Liver (tissue), 9 donors: ENCODE measurements around the gene ABHD12B. TPM values are rescaled to one million over a fixed set of nuclear protein-coding genes. Genes with fewer than 3 reads are reported as not detected.

Experiments
- DNase-seq: peaks from one replicate; pipeline ENCODE4 v3.0.0-alpha.2; 2017; ENCODE audit warnings: low spot score
- H3K27ac ChIP-seq, 2 donors: one replicate each; pipeline ENCODE4 v1.7.0; 2013; ENCODE audit warnings: inconsistent platforms in 2 of 2, low read length in 2 of 2, control low read depth in 1 of 2, low read depth in 1 of 2, mild to moderate bottlenecking in 1 of 2
- H3K27me3 ChIP-seq, 4 donors: one replicate each; pipeline versions ENCODE4 v1.6.1 to v1.7.0; 2013; ENCODE audit warnings: low read length in 3 of 4, inconsistent platforms in 1 of 4, mild to moderate bottlenecking in 1 of 4, moderate library complexity in 1 of 4; ENCODE audit not compliant: control insufficient read depth in 4 of 4, insufficient read depth in 4 of 4
- H3K36me3 ChIP-seq, 4 donors: one replicate each; pipeline versions ENCODE4 v1.6.1 to v1.7.0; 2013; ENCODE audit warnings: low read length in 3 of 4, mild to moderate bottlenecking in 3 of 4, low read depth in 1 of 4, moderate library complexity in 1 of 4; ENCODE audit not compliant: control insufficient read depth in 4 of 4, insufficient read depth in 3 of 4
- H3K4me1 ChIP-seq, 4 donors: one replicate each; pipeline versions ENCODE4 v1.6.1 to v1.7.0; 2013; ENCODE audit warnings: low read length in 3 of 4, mild to moderate bottlenecking in 3 of 4, moderate library complexity in 1 of 4; ENCODE audit not compliant: control insufficient read depth in 4 of 4, insufficient read depth in 4 of 4
- H3K4me3 ChIP-seq, 3 donors: one replicate each; pipeline versions ENCODE4 v1.6.1 to v1.7.0; 2013; ENCODE audit warnings: low read length in 3 of 3, control low read depth in 1 of 3, low read depth in 1 of 3, mild to moderate bottlenecking in 1 of 3
- H3K9ac ChIP-seq, 2 donors: one replicate each; pipeline ENCODE4 v1.7.0; 2013; ENCODE audit warnings: low read length in 2 of 2, mild to moderate bottlenecking in 2 of 2, moderate library complexity in 2 of 2, control low read depth in 1 of 2, low read depth in 1 of 2
- H3K9me3 ChIP-seq, 4 donors: one replicate each; pipeline versions ENCODE4 v1.6.1 to v1.7.0; 2013; ENCODE audit warnings: low read length in 3 of 4; ENCODE audit not compliant: control insufficient read depth in 4 of 4
- EGR1 ChIP-seq, 2 donors: IDR thresholded peaks; 2 replicates each; pipeline ENCODE4 v1.6.1; 2016 to 2018; ENCODE audit warnings: antibody characterized with exemption in 2 of 2, low read depth in 2 of 2
- FOXA1 ChIP-seq: IDR thresholded peaks from 2 replicates; pipeline ENCODE4 v1.6.1; 2016; ENCODE audit warnings: antibody characterized with exemption
- JUND ChIP-seq, 2 donors: IDR thresholded peaks; 2 replicates each; pipeline ENCODE4 v1.6.1; 2016; ENCODE audit warnings: antibody characterized with exemption in 2 of 2
- NR2F2 ChIP-seq: IDR thresholded peaks from 2 replicates; pipeline ENCODE4 v1.6.1; 2016; ENCODE audit warnings: antibody characterized with exemption
- RAD21 ChIP-seq, 2 donors: IDR thresholded peaks; 2 replicates each; pipeline ENCODE4 v1.6.1; 2016; ENCODE audit warnings: antibody characterized with exemption in 2 of 2, mild to moderate bottlenecking in 2 of 2
- SP1 ChIP-seq: IDR thresholded peaks from 2 replicates; pipeline ENCODE4 v1.6.1; 2018; ENCODE audit warnings: antibody characterized with exemption, mild to moderate bottlenecking
- TAF1 ChIP-seq: conservative IDR thresholded peaks from 2 replicates; pipeline ENCODE4 v1.6.1; 2016; ENCODE audit warnings: antibody characterized with exemption, mild to moderate bottlenecking
- YY1 ChIP-seq: IDR thresholded peaks from 2 replicates; pipeline ENCODE4 v1.6.1; 2016; ENCODE audit warnings: antibody characterized with exemption, mild to moderate bottlenecking
- WGBS: extraction: QIAGEN DNeasy Blood & Tissue Kit; methylation state at CpG from one replicate; pipeline ENCODE4 v1.1.7; 2013; 5-methylcytosine and 5-hydroxymethylcytosine counted together
- polyA plus RNA-seq, 2 donors: library from polyadenylated mRNA; stranded (reverse) in 1 of 2; unstranded in 1 of 2; fragments of 200-250 nt in 1 of 2; fragments of >200 nt in 1 of 2; fragmentation: Nextera tagmentation in 1 of 2; extraction: Ambion mirVana in 1 of 2; gene quantifications; one replicate each; pipeline versions ENCODE4 v1.2.1 to v1.2.3, GENCODE V29; 2013 to 2015
- total RNA-seq, 2 donors: library from RNA; depleted of rRNA; stranded (reverse); fragments of >200 nt; gene quantifications; one replicate each; pipeline ENCODE4 v1.2.3, GENCODE V29; 2014
- TF ChIP-seq, protein P1 (sequence below): IDR thresholded peaks from 2 replicates; pipeline ENCODE4 v1.6.1; 2016; ENCODE audit warnings: antibody characterized with exemption, mild to moderate bottlenecking
- TF ChIP-seq, protein P2 (sequence below): IDR thresholded peaks from 2 replicates; pipeline ENCODE4 v1.6.1; 2016; ENCODE audit warnings: antibody characterized with exemption
- TF ChIP-seq, protein P3 (sequence below): fragments of 150-350 bp; IDR thresholded peaks from 2 replicates; pipeline ENCODE4 v1.5.1; 2017; ENCODE audit warnings: improper control_type of control experiment, low read depth, low read length; ENCODE audit not compliant: missing input control
- TF ChIP-seq, protein P4 (sequence below): IDR thresholded peaks from 2 replicates; pipeline ENCODE4 v1.6.1; 2016; ENCODE audit warnings: antibody characterized with exemption
- donor health status: healthy.
- donor health status: healthy.
- donor health status: healthy.
- donor health status: healthy.
- donor health status: healthy.

ABHD12B gene
- total and polyA plus RNA-seq, 4 donors = 0.09 to 0.58 TPM; not detected in 2

DNA sequence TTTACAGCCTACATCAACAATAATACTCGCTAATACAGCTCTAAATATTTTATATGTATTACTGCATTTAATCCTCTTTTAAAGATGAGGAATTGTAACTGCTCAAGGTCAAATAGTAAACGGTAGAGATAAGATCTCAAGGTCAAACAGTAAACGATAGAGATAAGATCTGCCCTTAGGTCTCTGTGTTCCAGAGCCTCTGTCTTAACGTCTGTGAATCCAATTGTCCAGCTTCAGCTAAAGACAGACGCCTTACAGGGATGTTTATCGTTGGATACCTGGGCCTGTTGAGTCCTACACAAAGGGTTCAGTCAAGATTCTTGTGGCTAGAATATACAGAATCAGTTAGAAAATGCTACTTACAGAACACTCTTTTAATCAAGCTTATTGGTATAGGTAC is 52.4 kb downstream of the ABHD12B start:
- Histone ChIP-seq H3K36me3 (peaks cover 5 to 61% (median 23%) of the 10 kb centered on the region in 4 donors), H3K27ac (no peak overlapping the region), H3K9ac (no peak overlapping the region), H3K4me1 (peaks cover 7 to 22% (median 11%) of the 10 kb centered on the region in 4 donors), H3K4me3 (no peak overlapping the region), H3K9me3 (no peaks in the 10 kb centered on the region), H3K27me3 (no peaks in the 10 kb centered on the region)
- TF ChIP-seq RAD21 (IDR thresholded peaks at IDR 0.05) = no peak
- TF ChIP-seq, protein P1, sequence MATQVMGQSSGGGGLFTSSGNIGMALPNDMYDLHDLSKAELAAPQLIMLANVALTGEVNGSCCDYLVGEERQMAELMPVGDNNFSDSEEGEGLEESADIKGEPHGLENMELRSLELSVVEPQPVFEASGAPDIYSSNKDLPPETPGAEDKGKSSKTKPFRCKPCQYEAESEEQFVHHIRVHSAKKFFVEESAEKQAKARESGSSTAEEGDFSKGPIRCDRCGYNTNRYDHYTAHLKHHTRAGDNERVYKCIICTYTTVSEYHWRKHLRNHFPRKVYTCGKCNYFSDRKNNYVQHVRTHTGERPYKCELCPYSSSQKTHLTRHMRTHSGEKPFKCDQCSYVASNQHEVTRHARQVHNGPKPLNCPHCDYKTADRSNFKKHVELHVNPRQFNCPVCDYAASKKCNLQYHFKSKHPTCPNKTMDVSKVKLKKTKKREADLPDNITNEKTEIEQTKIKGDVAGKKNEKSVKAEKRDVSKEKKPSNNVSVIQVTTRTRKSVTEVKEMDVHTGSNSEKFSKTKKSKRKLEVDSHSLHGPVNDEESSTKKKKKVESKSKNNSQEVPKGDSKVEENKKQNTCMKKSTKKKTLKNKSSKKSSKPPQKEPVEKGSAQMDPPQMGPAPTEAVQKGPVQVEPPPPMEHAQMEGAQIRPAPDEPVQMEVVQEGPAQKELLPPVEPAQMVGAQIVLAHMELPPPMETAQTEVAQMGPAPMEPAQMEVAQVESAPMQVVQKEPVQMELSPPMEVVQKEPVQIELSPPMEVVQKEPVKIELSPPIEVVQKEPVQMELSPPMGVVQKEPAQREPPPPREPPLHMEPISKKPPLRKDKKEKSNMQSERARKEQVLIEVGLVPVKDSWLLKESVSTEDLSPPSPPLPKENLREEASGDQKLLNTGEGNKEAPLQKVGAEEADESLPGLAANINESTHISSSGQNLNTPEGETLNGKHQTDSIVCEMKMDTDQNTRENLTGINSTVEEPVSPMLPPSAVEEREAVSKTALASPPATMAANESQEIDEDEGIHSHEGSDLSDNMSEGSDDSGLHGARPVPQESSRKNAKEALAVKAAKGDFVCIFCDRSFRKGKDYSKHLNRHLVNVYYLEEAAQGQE = no peak
- no peak for TF ChIP-seq FOXA1
- TF ChIP-seq NR2F2 = no peak
- no peak for DNase-seq
- WGBS = 55% methylated on average over 6 of the region's 6 CpGs

DNA sequence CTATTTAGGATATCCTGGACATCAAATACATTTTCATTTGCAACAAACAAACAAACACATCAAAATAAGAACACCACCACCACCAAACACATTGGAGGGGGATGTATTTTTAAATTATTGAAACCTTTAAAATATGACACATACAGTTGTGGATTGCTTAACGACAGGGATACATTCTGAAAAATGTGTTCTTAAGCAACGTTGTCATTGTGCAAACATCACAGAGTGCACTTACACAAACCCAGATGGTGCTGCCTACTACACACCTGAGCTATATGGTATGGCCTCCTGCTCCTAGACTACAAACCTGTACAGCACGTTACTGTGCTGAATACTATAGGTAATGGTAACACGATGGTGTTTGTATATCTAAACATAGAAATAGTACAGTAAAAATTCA is 53.0 kb downstream of the ABHD12B start:
- Histone ChIP-seq H3K9me3 (no peaks in the 10 kb centered on the region), H3K36me3 (peaks cover 5 to 62% (median 23%) of the 10 kb centered on the region in 4 donors), H3K4me3 (no peak overlapping the region), H3K27me3 (no peaks in the 10 kb centered on the region), H3K4me1 (peaks cover 7 to 22% (median 8%) of the 10 kb centered on the region in 4 donors), H3K27ac (no peak overlapping the region), H3K9ac (no peak overlapping the region)
- TF ChIP-seq, protein P2, sequence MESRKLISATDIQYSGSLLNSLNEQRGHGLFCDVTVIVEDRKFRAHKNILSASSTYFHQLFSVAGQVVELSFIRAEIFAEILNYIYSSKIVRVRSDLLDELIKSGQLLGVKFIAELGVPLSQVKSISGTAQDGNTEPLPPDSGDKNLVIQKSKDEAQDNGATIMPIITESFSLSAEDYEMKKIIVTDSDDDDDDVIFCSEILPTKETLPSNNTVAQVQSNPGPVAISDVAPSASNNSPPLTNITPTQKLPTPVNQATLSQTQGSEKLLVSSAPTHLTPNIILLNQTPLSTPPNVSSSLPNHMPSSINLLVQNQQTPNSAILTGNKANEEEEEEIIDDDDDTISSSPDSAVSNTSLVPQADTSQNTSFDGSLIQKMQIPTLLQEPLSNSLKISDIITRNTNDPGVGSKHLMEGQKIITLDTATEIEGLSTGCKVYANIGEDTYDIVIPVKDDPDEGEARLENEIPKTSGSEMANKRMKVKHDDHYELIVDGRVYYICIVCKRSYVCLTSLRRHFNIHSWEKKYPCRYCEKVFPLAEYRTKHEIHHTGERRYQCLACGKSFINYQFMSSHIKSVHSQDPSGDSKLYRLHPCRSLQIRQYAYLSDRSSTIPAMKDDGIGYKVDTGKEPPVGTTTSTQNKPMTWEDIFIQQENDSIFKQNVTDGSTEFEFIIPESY = no peak
- no peak for TF ChIP-seq FOXA1
- TF ChIP-seq TAF1 = no peak
- no peak for TF ChIP-seq EGR1 (IDR thresholded peaks at IDR 0.05; ENCODE audit: low read depth in 2 of 2)
- TF ChIP-seq, protein P3, sequence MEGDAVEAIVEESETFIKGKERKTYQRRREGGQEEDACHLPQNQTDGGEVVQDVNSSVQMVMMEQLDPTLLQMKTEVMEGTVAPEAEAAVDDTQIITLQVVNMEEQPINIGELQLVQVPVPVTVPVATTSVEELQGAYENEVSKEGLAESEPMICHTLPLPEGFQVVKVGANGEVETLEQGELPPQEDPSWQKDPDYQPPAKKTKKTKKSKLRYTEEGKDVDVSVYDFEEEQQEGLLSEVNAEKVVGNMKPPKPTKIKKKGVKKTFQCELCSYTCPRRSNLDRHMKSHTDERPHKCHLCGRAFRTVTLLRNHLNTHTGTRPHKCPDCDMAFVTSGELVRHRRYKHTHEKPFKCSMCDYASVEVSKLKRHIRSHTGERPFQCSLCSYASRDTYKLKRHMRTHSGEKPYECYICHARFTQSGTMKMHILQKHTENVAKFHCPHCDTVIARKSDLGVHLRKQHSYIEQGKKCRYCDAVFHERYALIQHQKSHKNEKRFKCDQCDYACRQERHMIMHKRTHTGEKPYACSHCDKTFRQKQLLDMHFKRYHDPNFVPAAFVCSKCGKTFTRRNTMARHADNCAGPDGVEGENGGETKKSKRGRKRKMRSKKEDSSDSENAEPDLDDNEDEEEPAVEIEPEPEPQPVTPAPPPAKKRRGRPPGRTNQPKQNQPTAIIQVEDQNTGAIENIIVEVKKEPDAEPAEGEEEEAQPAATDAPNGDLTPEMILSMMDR = no peak
- TF ChIP-seq, protein P4, sequence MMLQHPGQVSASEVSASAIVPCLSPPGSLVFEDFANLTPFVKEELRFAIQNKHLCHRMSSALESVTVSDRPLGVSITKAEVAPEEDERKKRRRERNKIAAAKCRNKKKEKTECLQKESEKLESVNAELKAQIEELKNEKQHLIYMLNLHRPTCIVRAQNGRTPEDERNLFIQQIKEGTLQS = no peak
- TF ChIP-seq JUND (IDR thresholded peaks at IDR 0.05) = no peak
- no peak for TF ChIP-seq SP1
- no peak for TF ChIP-seq RAD21 (IDR thresholded peaks at IDR 0.05)
- no peak for TF ChIP-seq YY1
- 66% methylated on average over 4 of the region's 4 CpGs for WGBS
- no peak for DNase-seq
